Activated CD8-positive, alpha-beta T cell treated with anti-CD3 and anti-CD28 coated beads for 36 hours (primary cell): ENCODE measurements around the gene PTPN12. TPM values are rescaled to one million over a fixed set of nuclear protein-coding genes. Genes with fewer than 3 reads are reported as not detected.

Experiments
- ATAC-seq: fragments of 200-7000 bp; cut with Tn5 transposase; one replicate; pipeline ENCODE4 v1.10.0; 2021; ENCODE audit warnings: mild to moderate bottlenecking, moderate library complexity
- CTCF ChIA-PET: fragments of 350-600 bp; sonication (Branson Sonifier 250); formaldehyde crosslinking; loops from one replicate; lab custom pipeline; 2021; ENCODE audit warnings: antibody characterized with exemption; lab: Charles Lee
- POLR2A ChIA-PET: fragments of 350-600 bp; sonication (Branson Sonifier 250); formaldehyde crosslinking; loops from one replicate; lab custom pipeline; 2021; ENCODE audit warnings: antibody characterized with exemption; lab: Charles Lee
- DNase-seq: peaks from one replicate; pipeline ENCODE4 v3.0.0-alpha.2; 2020
- H3K27ac Mint-ChIP-seq: one replicate; pipeline ENCODE4 v1.8.0; 2021; ENCODE audit warnings: mild to moderate bottlenecking, mixed read lengths
- H3K27me3 Mint-ChIP-seq: one replicate; pipeline ENCODE4 v1.8.0; 2021; ENCODE audit warnings: mixed read lengths
- H3K36me3 Mint-ChIP-seq: one replicate; pipeline ENCODE4 v1.8.0; 2021; ENCODE audit warnings: low read depth, mixed read lengths
- H3K4me1 Mint-ChIP-seq: one replicate; pipeline ENCODE4 v1.8.0; 2021; ENCODE audit warnings: low read depth, mixed read lengths
- H3K4me3 Mint-ChIP-seq: one replicate; pipeline ENCODE4 v1.8.0; 2021; ENCODE audit warnings: mild to moderate bottlenecking, moderate library complexity, mixed read lengths
- H3K9me3 Mint-ChIP-seq: one replicate; pipeline ENCODE4 v1.8.0; 2021; ENCODE audit warnings: mixed read lengths
- CTCF ChIP-seq: fragments of 200-600 bp; IDR thresholded peaks from one replicate; pipeline ENCODE4 v1.8.0; 2022; ENCODE audit warnings: antibody characterized with exemption, mild to moderate bottlenecking
- intact Hi-C: fragments of 100-400 bp; cut with micrococcal nuclease; formaldehyde crosslinking; loops from one replicate; pipeline ENCODE4 v1.10.0; 2022
- total RNA-seq, 2 experiments: library from RNA; stranded (reverse); gene quantifications; one replicate each; pipeline ENCODE4 v1.2.3, GENCODE V29; 2021

PTPN12 gene
- total RNA-seq, 2 experiments from 2014 or later: 8.1 to 10.0 TPM

- no peak overlapping the region for H3K4me3 Mint-ChIP-seq
- no peak overlapping the region for H3K27ac Mint-ChIP-seq
- peaks cover 6% of the 10 kb centered on the region for H3K36me3 Mint-ChIP-seq
- H3K9me3 Mint-ChIP-seq: no peaks in the 10 kb centered on the region
- CTCF ChIA-PET: no interaction called here
- H3K4me1 Mint-ChIP-seq: peaks cover 4% of the 10 kb centered on the region
- POLR2A ChIA-PET: no interaction called here
- no peak for DNase-seq
- intact Hi-C loops: no loop called here
- H3K27me3 Mint-ChIP-seq: no peaks in the 10 kb centered on the region
- ATAC-seq: peak; percentile 45
- TF ChIP-seq CTCF: no peak
These were observed 90.2 kb downstream of the PTPN12 start for GRCh38 chr7:77627309-77627676.

GRCh38 chr7:77629797-77630196 is 92.7 kb downstream of the PTPN12 start:
- peaks cover 6% of the 10 kb centered on the region for H3K36me3 Mint-ChIP-seq
- no peak overlapping the region for H3K4me3 Mint-ChIP-seq
- no peak overlapping the region for H3K27ac Mint-ChIP-seq
- ChIA-PET CTCF (no interaction called here), POLR2A (no interaction called here)
- H3K27me3 Mint-ChIP-seq: no peaks in the 10 kb centered on the region
- intact Hi-C loops: no loop called here
- no peak for TF ChIP-seq CTCF
- H3K9me3 Mint-ChIP-seq: no peaks in the 10 kb centered on the region
- ATAC-seq: no peak
- peaks cover 4% of the 10 kb centered on the region for H3K4me1 Mint-ChIP-seq
- DNase-seq: no peak

GRCh38 chr7:77631820-77632219 is 94.7 kb downstream of the PTPN12 start:
- no peak for DNase-seq
- Mint-ChIP-seq H3K27ac (no peak overlapping the region), H3K4me1 (peaks cover 3% of the 10 kb centered on the region), H3K27me3 (no peaks in the 10 kb centered on the region), H3K36me3 (peaks cover 4% of the 10 kb centered on the region), H3K4me3 (no peak overlapping the region), H3K9me3 (no peaks in the 10 kb centered on the region)
- no peak for TF ChIP-seq CTCF
- ChIA-PET POLR2A (no interaction called here), CTCF (interaction anchor here (1.1 to 2.1 kb wide), 5 partner anchors 13 to 408 kb away, joined by 3 to 12 read pairs (median 4); no protein-coding TSS in a partner anchor)
- intact Hi-C loops: no loop called here
- ATAC-seq: no peak

- ChIA-PET CTCF (interaction anchor here (1.0 kb wide), 1 partner anchor 13 kb away, joined by 4 read pairs; no protein-coding TSS in a partner anchor), POLR2A (no interaction called here)
- Mint-ChIP-seq H3K27ac (no peak overlapping the region), H3K4me1 (no peaks in the 10 kb centered on the region), H3K36me3 (no peaks in the 10 kb centered on the region), H3K9me3 (no peaks in the 10 kb centered on the region), H3K4me3 (no peak overlapping the region), H3K27me3 (no peaks in the 10 kb centered on the region)
- DNase-seq: no peak
- ATAC-seq: no peak
- intact Hi-C loops: no loop called here
- TF ChIP-seq CTCF: no peak
These were observed 107.7 kb downstream of the PTPN12 start for GRCh38 chr7:77644774-77645173.

- POLR2A ChIA-PET: no interaction called here
- CTCF ChIA-PET: interaction anchor here (1.5 to 14.1 kb wide), 4 partner anchors 9 to 278 kb away, joined by 4 to 176 read pairs (median 50); no protein-coding TSS in a partner anchor
- Mint-ChIP-seq H3K4me1 (no peaks in the 10 kb centered on the region), H3K36me3 (no peaks in the 10 kb centered on the region), H3K9me3 (no peaks in the 10 kb centered on the region), H3K27ac (no peak overlapping the region), H3K4me3 (no peak overlapping the region), H3K27me3 (no peaks in the 10 kb centered on the region)
- no peak for TF ChIP-seq CTCF
- intact Hi-C loops: no loop called here
- no peak for ATAC-seq
- DNase-seq: no peak
These were observed 111.7 kb downstream of the PTPN12 start for GRCh38 chr7:77648742-77649338.
